Activated naive CD4-positive, alpha-beta T cell treated with anti-CD3 and anti-CD28 coated beads, Interleukin-2, amount 50 U/mL, for 24 hours (primary cell): ENCODE data around the gene RAD9A.

Experiments used
- H3K27ac Mint-ChIP-seq: one replicate; pipeline ENCODE4 v1.8.0; 2021; ENCODE audit warnings: mild to moderate bottlenecking, mixed read lengths
- H3K27me3 Mint-ChIP-seq: one replicate; pipeline ENCODE4 v1.8.0; 2021; ENCODE audit warnings: mixed read lengths
- H3K36me3 Mint-ChIP-seq: one replicate; pipeline ENCODE4 v1.8.0; 2021; ENCODE audit warnings: mixed read lengths
- H3K4me1 Mint-ChIP-seq: one replicate; pipeline ENCODE4 v1.8.0; 2021; ENCODE audit warnings: mixed read lengths
- H3K4me3 Mint-ChIP-seq: one replicate; pipeline ENCODE4 v1.8.0; 2021; ENCODE audit warnings: mild to moderate bottlenecking, mixed read lengths
- H3K9me3 Mint-ChIP-seq: one replicate; pipeline ENCODE4 v1.8.0; 2021; ENCODE audit warnings: mixed read lengths

The RAD9A gene

DNA sequence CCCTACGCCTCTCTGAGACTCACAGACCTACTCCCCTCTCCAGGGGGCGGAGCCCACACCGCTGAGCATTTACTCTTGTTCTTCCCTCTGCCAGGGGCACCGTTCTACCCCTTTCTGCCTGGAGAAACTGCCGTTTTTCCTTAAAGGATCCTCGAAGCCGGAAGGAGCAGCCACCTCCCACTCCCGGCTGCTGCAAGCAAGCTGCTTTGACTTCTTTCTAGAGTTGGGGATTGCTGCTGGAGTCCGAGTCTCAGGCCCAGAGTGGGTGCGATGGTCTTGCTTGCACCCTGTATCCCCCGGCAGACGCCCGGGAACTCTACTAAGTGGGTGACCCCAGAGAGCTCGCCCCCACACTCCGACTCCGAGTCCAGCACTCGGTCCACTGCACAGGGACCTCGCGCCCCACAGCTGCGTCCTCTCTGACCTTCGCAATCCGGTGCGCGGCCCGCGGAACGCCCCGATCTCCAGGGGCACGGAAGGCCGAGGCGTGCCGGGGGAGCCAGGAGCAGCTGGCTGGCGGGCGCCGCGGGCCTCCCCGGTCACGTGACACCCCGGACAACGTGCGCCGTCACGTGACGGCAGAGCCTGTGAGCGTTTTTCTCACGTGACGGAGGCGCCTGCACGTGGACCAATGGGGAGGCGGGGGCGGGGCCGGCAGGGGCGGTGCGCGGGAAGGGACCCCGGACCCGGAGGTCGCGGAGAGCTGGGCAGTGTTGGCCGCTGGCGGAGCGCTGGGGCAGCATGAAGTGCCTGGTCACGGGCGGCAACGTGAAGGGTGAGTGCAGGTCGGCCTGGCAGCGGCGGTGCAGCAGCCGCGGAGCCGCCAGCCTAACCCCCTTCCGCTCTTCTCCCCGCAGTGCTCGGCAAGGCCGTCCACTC is at the start of gene RAD9A:
Gene RAD9A, plus strand, starts transcription at position 683 of the 879 bp plus-strand sequence. Its CDS starts 59 bp downstream, at position 742.
- peak within 1 kb of the TSS; percentile 90 for H3K27ac Mint-ChIP-seq
- no peaks in the 10 kb centered on the region for H3K27me3 Mint-ChIP-seq
- H3K9me3 Mint-ChIP-seq, result no peaks in the 10 kb centered on the region
- H3K4me3 Mint-ChIP-seq, result peak within 1 kb of the TSS; percentile 90
- peaks cover 1% of the 10 kb centered on the region for H3K36me3 Mint-ChIP-seq
- H3K4me1 Mint-ChIP-seq, result peaks cover 39% of the 10 kb centered on the region

DNA sequence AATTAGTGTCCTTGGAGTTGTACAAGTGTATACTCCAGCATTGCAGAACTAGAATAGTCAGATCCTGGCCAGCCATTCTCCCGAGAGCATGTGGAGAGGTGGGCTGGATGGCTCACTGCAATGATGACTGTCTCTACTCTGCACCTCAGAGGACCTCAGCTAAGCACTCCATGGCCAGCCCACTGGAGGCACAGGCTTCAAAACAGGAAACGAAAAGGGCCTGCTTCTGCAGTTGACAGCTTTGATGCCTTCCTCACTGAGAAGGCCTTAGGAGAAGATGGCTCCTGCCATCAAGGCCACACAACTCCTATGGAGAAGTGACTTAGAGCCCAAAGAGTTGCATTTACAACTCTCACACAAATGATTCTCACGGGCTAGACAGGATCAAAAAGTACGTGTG is 47.5 kb upstream of the RAD9A start:
- peak overlapping the region; percentile 30 for H3K4me3 Mint-ChIP-seq
- peak overlapping the region; percentile 84 for H3K27ac Mint-ChIP-seq
- peaks cover 42% of the 10 kb centered on the region for H3K4me1 Mint-ChIP-seq
- H3K36me3 Mint-ChIP-seq, result no peaks in the 10 kb centered on the region
- H3K27me3 Mint-ChIP-seq, result no peaks in the 10 kb centered on the region
- H3K9me3 Mint-ChIP-seq, result no peaks in the 10 kb centered on the region

DNA sequence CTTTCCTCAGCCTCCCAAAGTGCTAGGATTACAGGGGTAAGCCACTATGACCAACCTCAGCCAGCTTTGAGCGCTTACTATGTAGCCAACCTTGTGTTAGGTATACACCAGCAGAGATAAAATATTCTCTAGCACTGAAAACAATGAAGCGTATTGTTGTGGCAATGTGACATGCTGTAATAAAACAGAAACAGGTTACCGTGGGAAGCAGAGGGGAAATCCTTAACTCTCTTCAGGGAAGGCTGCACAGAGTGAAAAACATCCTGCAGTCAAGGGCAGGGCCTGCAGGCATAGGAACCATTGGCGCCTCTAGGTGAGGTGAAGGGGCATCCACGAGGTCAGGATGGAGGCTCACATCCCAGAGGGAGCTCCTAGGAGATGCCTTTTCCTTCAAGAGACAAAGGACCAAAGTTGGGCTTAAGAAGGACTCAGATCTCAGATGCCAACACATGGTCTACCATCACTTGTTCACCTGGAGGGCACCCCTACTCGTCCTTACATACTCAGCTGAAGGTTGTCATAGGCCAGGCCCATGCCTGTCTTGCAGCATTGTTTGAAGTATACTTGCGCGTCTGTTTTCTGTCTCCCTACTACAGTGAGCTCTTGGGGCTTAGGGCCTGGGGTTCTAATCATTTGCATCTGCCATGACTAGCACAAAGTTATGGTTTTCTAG is 46.4 kb upstream of the RAD9A start:
- Mint-ChIP-seq H3K27me3 (no peaks in the 10 kb centered on the region), H3K27ac (peak overlapping the region; percentile 73), H3K4me1 (peaks cover 52% of the 10 kb centered on the region), H3K36me3 (no peaks in the 10 kb centered on the region), H3K9me3 (no peaks in the 10 kb centered on the region), H3K4me3 (peak overlapping the region; percentile 30)

DNA sequence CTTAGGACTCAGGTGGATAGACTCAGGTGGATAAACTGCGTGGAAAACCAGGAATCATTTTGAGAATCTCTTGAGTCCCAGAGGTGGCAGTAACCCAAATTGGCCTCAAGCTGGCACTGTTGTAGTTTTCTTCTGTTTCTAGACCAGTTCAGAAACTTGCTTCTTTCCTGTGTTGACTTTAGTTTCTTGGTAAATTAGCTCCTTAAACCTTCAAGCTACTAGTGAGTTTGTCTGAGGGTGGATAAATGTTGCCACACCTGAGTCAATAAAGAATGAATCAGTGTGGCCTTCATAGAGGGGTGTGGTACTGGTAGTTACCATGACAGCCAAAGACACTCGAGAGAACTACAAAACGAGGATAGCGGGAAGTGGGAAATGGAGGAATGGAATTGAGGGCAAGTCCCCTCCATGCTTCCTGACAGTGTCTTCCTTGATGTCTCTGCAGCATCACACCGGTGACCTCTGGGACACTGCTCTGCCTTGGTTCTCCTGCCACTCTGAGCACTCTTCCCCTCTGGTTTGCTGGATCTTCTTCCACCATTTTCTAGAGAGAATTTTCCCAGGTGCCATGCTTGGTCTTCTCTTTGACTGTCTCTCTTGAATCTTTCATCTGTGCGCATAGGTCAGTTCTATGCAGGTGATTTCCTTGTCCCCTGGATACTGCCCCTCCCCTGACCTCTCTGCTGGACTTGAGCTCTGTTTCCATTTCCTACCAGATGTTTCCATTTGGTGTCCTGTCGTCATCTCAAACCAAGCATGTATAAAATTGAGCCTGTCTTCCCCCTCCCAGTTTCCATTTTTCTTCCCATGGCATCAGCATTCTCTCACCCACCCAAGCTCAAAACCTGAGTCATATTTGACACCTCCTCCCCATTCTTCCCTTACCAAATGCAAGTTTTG is 45.6 kb upstream of the RAD9A start:
- no peaks in the 10 kb centered on the region for H3K27me3 Mint-ChIP-seq
- no peaks in the 10 kb centered on the region for H3K9me3 Mint-ChIP-seq
- peaks cover 56% of the 10 kb centered on the region for H3K4me1 Mint-ChIP-seq
- H3K27ac Mint-ChIP-seq, result peak overlapping the region; percentile 73
- no peaks in the 10 kb centered on the region for H3K36me3 Mint-ChIP-seq
- H3K4me3 Mint-ChIP-seq, result peak overlapping the region; percentile 30

DNA sequence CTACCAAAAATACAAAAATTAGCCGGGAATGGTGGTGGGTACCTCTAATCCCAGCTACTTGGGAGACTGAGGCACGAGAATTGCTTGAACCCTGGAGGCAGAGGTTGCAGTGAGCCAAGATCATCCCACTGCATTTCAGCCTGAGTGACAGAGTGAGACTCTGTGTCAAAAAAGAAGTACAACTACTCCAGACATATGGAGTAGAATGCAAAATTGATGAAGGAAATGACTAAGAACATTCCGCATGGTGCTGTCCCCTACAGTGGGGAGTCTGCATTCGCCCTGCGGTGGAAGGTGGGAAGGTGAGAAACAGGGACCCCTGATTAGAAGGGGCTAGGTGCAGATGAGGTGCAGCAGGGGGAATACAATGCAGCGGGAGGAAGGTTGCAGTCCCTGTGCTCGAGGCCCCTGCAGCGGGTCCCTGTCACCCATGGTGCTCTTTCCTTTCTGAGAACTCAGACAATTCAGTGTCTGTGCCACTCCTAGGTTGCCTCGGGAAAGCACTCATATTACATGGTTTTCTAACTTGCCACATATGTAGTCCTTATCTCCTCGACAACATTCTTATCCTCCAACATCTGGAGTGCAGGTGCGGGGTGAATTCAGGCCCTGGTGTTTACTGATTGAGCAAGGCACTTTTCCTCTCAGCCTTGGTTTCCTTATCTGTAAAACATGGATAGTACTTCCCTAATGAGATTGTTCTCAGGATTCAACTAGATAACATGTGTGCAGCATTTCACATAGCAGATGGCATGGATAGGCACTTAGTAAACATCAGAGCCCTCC is 43.6 kb upstream of the RAD9A start:
- peaks cover 68% of the 10 kb centered on the region for H3K4me1 Mint-ChIP-seq
- no peaks in the 10 kb centered on the region for H3K27me3 Mint-ChIP-seq
- no peak overlapping the region for H3K4me3 Mint-ChIP-seq
- no peaks in the 10 kb centered on the region for H3K36me3 Mint-ChIP-seq
- H3K27ac Mint-ChIP-seq, result peak overlapping the region; percentile 5
- H3K9me3 Mint-ChIP-seq, result no peaks in the 10 kb centered on the region

DNA sequence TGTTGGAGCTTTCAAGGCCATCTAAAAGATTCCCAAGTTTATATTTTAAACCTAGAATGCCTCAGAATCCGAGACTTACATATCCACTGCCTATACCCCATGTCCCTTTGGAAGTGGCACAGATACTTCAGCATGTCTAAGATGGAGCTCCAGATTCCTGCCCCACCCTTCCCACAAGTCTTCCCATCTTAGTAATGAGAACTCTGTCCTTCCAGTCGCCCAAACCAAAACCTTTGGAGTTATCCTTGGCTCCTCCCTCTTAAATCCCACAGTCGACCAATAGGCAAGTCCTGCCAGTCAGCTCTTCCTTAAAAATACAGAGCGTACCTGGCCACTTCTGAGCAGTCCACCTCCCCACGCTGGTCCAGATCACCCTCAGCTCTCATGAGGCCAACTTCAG is 42.8 kb upstream of the RAD9A start:
- H3K27ac Mint-ChIP-seq, result peak overlapping the region; percentile 83
- peaks cover 71% of the 10 kb centered on the region for H3K4me1 Mint-ChIP-seq

DNA sequence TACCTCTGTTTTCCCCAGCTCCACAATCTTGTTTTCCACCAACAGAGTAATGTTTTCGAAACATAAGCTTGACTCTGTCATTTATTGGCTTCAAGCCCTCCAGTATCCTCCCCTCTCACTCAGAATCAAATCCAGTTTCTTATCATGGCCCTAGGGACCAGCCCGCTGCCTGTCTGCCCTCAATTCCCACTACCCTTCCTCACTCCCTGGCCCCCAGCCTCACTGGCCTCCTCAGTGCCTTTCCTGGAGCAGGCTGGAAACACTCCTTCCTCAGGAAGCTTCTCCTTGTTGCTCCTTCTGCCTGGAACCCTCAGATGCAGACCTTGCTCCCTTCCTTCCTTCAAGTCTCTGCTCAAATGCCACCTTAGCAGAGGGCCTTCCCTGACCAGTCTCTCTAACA is 42.3 kb upstream of the RAD9A start:
- no peaks in the 10 kb centered on the region for H3K9me3 Mint-ChIP-seq
- H3K4me3 Mint-ChIP-seq, result no peak overlapping the region
- H3K4me1 Mint-ChIP-seq, result peaks cover 71% of the 10 kb centered on the region
- no peaks in the 10 kb centered on the region for H3K27me3 Mint-ChIP-seq
- H3K36me3 Mint-ChIP-seq, result no peaks in the 10 kb centered on the region
- H3K27ac Mint-ChIP-seq, result peak overlapping the region; percentile 83

More for the DNA sequence above, 42.8 kb upstream of the RAD9A start:
- Mint-ChIP-seq H3K9me3 (no peaks in the 10 kb centered on the region), H3K27me3 (no peaks in the 10 kb centered on the region), H3K4me3 (no peak overlapping the region), H3K36me3 (no peaks in the 10 kb centered on the region)

DNA sequence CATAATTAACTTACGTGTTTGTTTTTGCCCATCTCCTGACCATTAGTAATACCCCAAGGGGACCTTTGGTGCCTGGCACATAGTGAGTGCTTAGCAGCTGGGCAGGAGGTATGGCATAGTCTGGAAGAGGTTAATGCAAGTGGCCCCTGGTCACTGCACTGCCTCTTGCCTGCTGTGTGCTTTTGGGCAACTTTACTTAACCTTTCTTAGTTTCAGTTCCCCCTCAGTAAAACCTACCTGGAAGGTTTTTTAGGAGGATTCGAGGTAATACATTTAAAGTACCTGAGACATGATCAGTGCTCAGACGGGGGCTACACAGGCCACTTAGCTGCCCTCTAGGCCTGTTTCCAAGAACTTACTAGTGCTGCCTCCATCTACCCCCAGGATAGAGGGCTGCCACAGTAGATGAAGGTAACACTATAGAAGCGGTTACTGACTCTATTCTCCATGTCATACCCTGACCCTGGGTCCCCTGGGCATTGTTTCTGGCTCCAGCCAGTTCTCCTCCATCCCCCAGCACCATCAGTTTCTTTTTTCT is 41.8 kb upstream of the RAD9A start:
- H3K4me1 Mint-ChIP-seq, result peaks cover 71% of the 10 kb centered on the region
- H3K36me3 Mint-ChIP-seq, result no peaks in the 10 kb centered on the region
- H3K27ac Mint-ChIP-seq, result peak overlapping the region; percentile 83
- H3K27me3 Mint-ChIP-seq, result no peaks in the 10 kb centered on the region
- no peaks in the 10 kb centered on the region for H3K9me3 Mint-ChIP-seq
- no peak overlapping the region for H3K4me3 Mint-ChIP-seq

DNA sequence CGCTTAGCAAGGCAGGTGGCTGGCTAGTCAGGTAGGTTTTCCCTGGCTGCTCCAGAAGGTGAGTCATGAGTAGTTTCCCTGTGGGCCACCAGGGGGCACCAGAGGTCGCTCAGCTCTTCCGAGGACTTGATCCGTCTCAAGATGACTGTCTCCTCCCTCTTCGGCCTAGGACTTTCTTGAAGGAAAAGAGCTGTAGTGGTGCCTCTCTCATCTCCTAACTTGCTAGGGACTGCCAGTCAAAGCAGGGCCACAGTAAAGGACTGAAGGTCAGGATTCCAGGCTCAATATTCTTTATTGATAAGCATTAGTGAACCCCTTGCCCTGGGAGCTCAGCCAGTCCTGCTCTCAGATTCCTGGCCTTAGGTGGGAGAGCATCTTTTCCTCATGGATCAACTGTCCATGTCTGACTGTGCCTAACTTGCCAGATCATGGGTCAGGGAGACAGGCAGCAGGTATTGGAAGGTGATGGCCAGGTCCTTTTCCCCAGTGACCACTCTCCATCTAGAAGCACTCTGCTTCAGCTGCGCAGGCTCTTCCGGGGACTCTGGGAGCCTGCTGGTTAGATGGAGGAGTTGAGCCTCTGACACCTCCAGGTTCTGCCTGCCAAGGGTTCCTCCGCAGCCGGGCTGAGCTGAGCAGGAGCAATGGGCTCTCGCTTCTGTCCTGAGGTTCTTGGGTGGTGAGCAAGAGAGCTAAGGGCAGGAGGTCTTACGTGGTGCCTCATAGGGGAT is 40.3 kb upstream of the RAD9A start:
- Mint-ChIP-seq H3K36me3 (no peaks in the 10 kb centered on the region), H3K4me1 (peaks cover 62% of the 10 kb centered on the region), H3K9me3 (no peaks in the 10 kb centered on the region), H3K27me3 (no peaks in the 10 kb centered on the region), H3K4me3 (peak overlapping the region; percentile 68), H3K27ac (peak overlapping the region; percentile 88)

DNA sequence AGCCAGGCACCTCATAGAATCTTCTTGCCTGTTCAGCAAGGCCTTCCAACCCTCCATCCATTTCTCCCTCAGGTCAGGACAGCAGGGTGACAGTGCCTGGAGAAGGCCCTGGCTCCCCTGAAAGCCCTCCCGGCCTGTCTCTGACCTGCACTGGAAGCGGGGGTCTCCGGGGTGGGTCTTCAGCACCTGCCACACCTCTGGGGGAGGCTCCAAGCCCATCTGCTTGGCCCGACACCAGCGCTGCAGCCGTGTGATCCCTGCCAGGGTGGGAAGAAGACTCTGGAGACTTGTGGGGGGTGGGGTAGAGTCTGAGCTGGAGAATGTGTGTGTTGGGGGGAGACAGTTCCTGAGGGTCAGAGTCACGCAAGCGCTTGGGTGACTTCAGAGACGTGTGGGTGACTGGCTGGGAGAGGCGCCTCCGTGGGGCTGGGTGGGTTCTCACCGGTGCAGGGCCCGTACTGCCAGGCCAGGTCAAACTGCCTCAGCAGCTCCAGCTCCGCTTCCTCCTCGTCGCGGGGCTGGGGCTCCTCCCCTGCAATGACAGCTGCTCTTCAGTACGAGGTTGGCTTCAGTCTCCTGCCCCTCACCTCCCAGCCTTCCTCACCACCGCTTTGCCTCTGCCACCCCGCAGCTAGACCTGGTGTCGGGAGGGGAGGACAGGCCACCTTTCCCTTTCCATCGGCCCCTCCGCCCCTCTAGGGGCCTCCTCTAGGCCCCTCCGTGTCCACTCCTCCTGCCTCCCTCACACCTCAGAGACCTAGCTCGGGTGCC is 39.1 kb upstream of the RAD9A start:
- Mint-ChIP-seq H3K4me3 (peak overlapping the region; percentile 98), H3K4me1 (peaks cover 64% of the 10 kb centered on the region), H3K27me3 (no peaks in the 10 kb centered on the region), H3K9me3 (no peaks in the 10 kb centered on the region), H3K36me3 (no peaks in the 10 kb centered on the region), H3K27ac (peak overlapping the region; percentile 99)

DNA sequence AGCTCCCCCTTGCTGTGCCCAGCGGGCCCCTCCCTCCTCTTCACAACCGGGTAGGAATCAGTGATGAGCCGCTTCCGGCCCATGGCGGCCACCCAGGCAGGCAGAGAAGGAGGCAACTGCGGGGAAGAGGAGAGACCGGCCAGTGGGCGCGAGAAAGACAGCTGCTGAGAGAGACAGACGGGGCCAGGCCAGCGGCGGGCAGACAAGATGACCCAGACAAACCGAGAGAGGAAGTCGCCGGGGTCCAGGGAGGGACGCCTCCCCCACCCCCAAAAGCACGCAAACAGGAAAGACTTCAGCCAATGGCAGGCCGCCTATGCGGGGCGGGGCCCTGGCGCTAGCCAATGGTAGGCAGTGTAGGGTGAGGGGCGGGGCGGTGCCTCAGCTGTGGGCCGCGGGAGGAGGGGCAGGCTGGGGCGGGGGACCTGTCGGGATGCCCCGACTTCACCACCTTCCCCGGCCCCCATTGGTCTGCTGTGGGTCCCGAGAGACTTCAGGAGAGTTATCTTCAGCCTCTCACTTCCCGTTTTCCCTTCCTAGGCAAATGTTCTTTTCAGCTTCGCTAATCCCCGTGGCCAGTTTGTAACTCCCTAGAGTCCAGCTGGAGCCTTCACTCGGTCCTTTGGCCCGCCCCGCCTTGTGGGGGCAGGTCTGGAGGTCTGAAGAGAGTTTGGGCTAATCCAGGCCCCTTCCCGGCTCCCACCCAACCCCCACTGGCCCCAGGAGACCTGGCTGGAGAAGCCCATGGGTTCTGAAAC is 38.3 kb upstream of the RAD9A start, which contains the start of gene POLD4:
Gene POLD4, minus strand, starts transcription at position 230 of the 758 bp plus-strand sequence. Its CDS starts 147 bp downstream, at position 83.
- peaks cover 57% of the 10 kb centered on the region for H3K4me1 Mint-ChIP-seq
- peak within 1 kb of the TSS; percentile 98 for H3K4me3 Mint-ChIP-seq
- peak within 1 kb of the TSS; percentile 99 for H3K27ac Mint-ChIP-seq
- no peaks in the 10 kb centered on the region for H3K36me3 Mint-ChIP-seq
- H3K27me3 Mint-ChIP-seq, result no peaks in the 10 kb centered on the region
- no peaks in the 10 kb centered on the region for H3K9me3 Mint-ChIP-seq

DNA sequence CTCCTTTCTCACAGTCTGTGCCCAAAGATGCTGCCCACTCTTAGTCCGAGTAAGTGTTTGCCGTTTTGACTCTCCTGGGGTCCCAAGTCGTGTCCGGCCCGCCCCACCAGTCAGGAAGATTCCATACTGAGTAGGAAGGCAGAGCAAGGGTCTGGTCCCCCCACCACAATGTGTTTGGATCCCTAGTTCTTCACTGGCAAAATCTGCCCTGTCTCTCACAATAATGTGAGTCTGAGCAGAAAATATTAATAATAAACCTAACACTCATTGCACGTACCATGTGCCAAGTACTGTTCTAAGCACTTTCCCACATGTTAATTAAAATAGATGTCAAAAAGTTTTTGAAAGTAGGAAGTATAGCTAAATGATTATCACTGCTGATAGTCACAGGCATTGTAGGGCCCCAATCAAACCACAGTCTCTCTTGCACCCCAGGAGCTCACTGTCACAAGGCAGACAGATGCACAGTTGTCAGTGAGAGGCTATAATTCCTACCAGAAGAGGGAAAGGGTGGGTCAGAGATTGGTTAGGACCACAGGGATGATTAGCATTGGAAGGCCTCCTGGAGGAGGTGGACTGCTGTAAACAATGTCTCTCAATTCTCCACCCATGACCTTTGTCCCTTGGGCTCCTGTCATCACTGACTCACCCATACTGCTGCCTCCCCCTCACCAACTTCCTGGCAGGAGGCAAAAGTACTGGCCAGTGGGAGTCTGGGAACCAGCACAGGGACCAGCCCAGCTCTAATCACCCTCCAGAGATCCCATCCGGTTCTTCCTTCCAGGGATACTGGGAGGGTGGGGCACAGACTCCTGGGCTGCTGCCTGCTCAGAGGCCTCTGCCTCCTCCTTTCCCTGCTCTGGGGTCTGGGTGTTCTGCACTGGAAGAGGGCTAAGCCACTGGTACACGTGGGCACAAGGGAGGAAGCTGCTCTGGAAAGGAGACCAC is 37.4 kb upstream of the RAD9A start:
- no peaks in the 10 kb centered on the region for H3K27me3 Mint-ChIP-seq
- H3K4me1 Mint-ChIP-seq, result peaks cover 49% of the 10 kb centered on the region
- H3K27ac Mint-ChIP-seq, result peak overlapping the region; percentile 99
- peak overlapping the region; percentile 98 for H3K4me3 Mint-ChIP-seq
- H3K9me3 Mint-ChIP-seq, result no peaks in the 10 kb centered on the region
- H3K36me3 Mint-ChIP-seq, result no peaks in the 10 kb centered on the region
